ENCODE measurements around the gene PGLYRP4.
"Not testable (repeated sequence)": the region's sequence is repeated elsewhere in the genome, so short reads cannot be mapped to it uniquely, and the experiment has no call there.

PGLYRP4 gene

DNA sequence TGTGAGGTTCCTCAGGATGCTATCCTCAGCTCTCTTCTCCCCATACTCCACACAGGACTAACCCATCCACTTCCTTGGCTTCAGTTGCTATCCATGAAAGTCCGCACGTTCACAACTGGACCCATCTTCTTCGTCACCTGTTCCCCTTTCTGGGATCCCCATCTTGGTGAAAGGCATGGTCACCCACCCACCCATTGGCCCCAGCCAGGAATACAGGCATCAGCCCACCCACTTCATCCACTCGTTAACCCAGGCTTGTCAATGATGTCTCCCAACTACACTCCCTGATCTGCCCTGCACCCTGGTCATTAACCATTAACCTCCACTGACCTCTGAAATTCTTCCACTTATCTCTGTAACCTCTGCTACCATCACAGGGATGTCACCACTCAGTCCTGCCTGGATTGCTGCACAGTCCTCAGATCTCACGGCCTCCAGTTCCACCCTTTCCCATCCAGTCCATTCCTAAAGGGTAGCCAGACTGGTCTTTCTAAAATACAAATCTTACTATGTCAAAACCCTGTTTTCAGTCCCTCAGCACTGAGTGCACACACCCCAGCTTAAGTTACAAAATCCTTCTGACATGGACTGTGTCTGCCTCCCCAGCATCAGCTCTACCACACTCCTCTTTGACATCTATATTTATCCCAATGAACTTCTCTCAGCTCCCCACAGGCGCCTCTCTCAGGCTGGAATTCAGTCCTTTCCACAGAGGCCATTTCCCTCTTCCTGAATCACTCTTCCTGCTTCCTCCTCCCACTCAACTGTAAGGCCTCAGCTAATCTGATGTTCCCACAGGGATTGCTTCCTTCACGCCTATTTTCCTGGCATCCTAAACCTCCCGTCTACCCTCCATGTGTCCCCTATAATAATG is 10.4 kb downstream of the PGLYRP4 start:
- Mint-ChIP-seq H3K36me3 (ENCODE audit: insufficient read depth) (no peaks in the 10 kb centered on the region), H3K27me3 (peaks cover 54% of the 10 kb centered on the region), H3K9me3 (no peaks in the 10 kb centered on the region), H3K4me1 (peaks cover 4% of the 10 kb centered on the region), H3K27ac (ENCODE audit: low read depth) (no peak overlapping the region), H3K4me3 (no peak overlapping the region)
- no peak for ATAC-seq (replicated peaks; ENCODE audit: extremely low read depth, poor library complexity, severe bottlenecking)
- DNase-seq (ENCODE audit: low spot score in 2 of 2), result no peak

DNA sequence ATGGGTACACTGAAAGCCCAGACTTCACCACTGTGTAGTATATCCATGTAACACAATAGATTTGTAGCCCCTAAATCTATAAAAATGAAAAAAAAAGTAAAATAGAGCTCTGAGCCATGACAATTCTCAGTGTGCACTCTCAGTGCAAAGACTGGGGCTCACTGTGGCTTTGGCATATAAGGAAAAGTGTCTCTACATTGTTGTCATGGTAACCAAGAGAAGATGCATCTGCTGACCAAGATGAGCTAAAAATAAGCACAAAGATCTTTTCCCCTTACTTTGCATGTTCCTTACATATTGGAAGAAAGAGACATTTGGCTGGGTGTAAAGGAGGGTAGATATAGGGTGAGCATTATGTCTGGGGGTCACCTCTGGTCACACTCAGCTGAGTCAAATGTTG is 12.0 kb downstream of the PGLYRP4 start:
- ATAC-seq (replicated peaks; ENCODE audit: extremely low read depth, poor library complexity, severe bottlenecking), result no peak
- H3K27ac Mint-ChIP-seq (ENCODE audit: low read depth), result no peak overlapping the region
- no peak for DNase-seq (ENCODE audit: low spot score in 2 of 2)
- no peaks in the 10 kb centered on the region for H3K9me3 Mint-ChIP-seq
- H3K4me1 Mint-ChIP-seq, result peaks cover 4% of the 10 kb centered on the region
- H3K36me3 Mint-ChIP-seq (ENCODE audit: insufficient read depth), result no peaks in the 10 kb centered on the region
- H3K27me3 Mint-ChIP-seq, result peaks cover 47% of the 10 kb centered on the region
- H3K4me3 Mint-ChIP-seq, result no peak overlapping the region

DNA sequence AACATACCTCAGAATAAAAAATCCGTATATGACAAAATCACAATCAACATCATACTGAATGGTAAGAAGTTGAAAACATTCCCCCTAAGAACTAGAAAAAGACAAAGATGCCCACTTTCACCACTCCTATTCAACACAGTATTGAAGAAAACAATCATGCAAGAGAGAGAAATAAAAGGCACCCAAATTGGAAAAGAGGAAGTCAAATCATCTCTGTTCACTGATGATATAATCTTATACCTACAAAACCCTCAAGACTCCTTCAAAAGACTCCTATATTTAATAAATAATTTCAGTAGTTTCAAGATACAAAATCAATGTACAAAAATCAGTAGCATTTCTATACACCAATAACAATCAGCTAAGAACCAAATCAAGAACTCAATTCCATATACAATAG is 14.7 kb downstream of the PGLYRP4 start:
- ATAC-seq (replicated peaks; ENCODE audit: extremely low read depth, poor library complexity, severe bottlenecking) (no peak), DNase-seq (ENCODE audit: low spot score in 2 of 2) (no peak)
- Mint-ChIP-seq H3K27me3 (peaks cover 52% of the 10 kb centered on the region), H3K4me1 (no peaks in the 10 kb centered on the region), H3K9me3 (peaks cover 6% of the 10 kb centered on the region), H3K27ac (ENCODE audit: low read depth) (no peak overlapping the region), H3K4me3 (no peak overlapping the region), H3K36me3 (ENCODE audit: insufficient read depth) (no peaks in the 10 kb centered on the region)

DNA sequence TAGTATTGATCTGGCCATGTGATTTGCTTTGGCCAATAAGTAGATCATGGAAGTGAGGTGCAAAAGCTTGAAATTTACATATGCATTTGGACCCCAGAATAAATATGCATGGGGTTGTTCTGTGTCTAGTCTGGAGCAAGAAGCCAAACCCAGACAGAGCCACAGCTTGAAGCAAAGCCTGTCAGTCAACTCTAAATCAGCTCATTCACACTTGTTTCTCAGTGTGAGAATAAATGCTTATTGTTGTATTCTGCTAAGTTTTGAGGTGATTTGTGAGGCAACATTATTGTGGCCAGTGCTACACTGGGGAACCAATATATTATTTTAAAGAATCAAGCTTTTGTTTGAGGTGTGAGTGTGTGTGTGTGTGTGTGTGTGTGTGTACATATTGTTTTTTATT is 23.7 kb downstream of the PGLYRP4 start:
- Mint-ChIP-seq H3K9me3 (peaks cover 18% of the 10 kb centered on the region), H3K27me3 (peaks cover 66% of the 10 kb centered on the region), H3K4me3 (no peak overlapping the region), H3K27ac (ENCODE audit: low read depth) (no peak overlapping the region), H3K36me3 (ENCODE audit: insufficient read depth) (no peaks in the 10 kb centered on the region), H3K4me1 (no peaks in the 10 kb centered on the region)
- no peak for DNase-seq (ENCODE audit: low spot score in 2 of 2)
- no peak for ATAC-seq (replicated peaks; ENCODE audit: extremely low read depth, poor library complexity, severe bottlenecking)

DNA sequence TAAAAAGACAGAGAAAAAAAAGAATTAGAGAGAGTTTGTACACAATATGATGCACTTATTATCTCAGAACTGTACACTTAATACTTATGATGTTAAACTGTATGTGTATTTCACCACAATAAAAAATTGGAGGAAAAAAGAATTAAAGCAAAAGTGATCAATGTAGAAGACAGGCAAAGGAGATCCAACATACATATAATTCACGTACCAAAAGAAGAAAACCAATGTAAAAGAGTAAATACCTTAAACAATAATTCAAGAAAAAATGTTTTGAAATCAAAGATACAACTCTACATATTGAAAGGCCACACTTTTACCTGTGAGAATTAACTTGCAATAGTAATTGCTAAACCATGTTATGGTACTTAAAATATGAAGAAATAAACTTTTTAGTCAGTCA is 26.1 kb downstream of the PGLYRP4 start:
- H3K27me3 Mint-ChIP-seq, result peaks cover 64% of the 10 kb centered on the region
- H3K36me3 Mint-ChIP-seq (ENCODE audit: insufficient read depth), result no peaks in the 10 kb centered on the region
- H3K9me3 Mint-ChIP-seq, result peaks cover 12% of the 10 kb centered on the region
- H3K4me1 Mint-ChIP-seq, result no peaks in the 10 kb centered on the region
- H3K4me3 Mint-ChIP-seq, result no peak overlapping the region
- DNase-seq (ENCODE audit: low spot score in 2 of 2), result no peak
- no peak overlapping the region for H3K27ac Mint-ChIP-seq (ENCODE audit: low read depth)
- no peak for ATAC-seq (replicated peaks; ENCODE audit: extremely low read depth, poor library complexity, severe bottlenecking)

DNA sequence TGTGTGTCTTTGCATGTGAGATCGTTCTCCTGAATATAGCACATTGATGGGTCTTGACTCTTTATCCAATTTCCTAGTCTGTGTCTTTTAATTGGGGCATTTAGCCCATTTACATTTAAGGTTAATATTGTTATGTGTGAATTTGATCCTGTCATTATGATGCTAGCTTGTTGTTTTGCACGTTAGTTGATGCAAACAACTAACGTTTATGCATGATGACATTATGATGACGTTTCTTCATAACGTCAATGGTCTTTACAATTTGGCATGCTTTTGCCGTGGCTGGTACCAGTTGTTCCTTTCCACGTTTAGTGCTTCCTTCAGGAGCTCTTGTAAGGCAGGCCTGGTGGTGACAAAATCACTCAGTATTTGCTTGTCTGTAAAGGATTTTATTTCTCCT is 30.5 kb downstream of the PGLYRP4 start:
- H3K36me3 Mint-ChIP-seq (ENCODE audit: insufficient read depth); DNase-seq (ENCODE audit: low spot score in 2 of 2); H3K27ac Mint-ChIP-seq (ENCODE audit: low read depth); H3K4me3 Mint-ChIP-seq; ATAC-seq (replicated peaks; ENCODE audit: extremely low read depth, poor library complexity, severe bottlenecking); H3K4me1 Mint-ChIP-seq: not testable (repeated sequence)
- Mint-ChIP-seq H3K9me3 (peaks cover 12% of the 10 kb centered on the region), H3K27me3 (peaks cover 75% of the 10 kb centered on the region)

DNA sequence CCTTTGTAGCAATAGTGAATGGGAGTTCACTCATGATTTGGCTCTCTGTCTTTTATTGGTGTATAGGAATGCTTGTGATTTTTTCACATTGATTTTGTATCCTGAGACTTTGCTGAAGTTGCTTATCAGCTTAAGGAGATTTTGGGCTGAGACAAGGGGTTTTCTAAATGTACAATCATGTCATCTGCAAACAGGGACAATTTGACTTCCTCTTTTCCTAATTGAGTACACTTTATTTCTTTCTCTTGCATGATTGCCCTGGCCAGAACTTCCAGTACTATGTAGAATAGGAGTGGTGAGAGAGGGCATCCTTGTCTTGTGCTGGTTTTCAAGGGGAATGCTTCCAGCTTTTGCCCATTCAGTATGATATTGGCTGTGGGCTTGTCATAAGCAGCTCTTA is 32.6 kb downstream of the PGLYRP4 start:
- not testable (repeated sequence) for H3K9me3 Mint-ChIP-seq; ATAC-seq (replicated peaks; ENCODE audit: extremely low read depth, poor library complexity, severe bottlenecking); H3K36me3 Mint-ChIP-seq (ENCODE audit: insufficient read depth); H3K4me3 Mint-ChIP-seq; DNase-seq (ENCODE audit: low spot score in 2 of 2); H3K4me1 Mint-ChIP-seq; H3K27ac Mint-ChIP-seq (ENCODE audit: low read depth)
- peaks cover 71% of the 10 kb centered on the region for H3K27me3 Mint-ChIP-seq

DNA sequence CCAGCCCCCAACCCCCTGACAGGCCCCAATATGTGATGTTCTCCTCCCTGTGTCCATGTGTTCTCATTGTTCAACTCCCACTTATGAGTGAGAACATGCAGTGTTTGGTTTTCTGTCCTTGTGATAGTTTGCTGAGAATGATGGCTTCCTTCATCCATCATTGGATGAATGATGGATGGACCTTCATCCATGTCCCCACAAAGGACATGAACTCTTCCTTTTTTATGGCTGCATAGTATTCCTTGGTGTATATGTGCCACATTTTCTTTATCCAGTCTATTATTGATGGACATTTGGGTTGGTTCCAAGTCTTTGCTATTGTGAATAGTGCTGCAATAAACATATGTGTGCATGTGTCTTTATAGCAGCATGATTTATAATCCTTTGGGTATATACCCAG is 34.3 kb downstream of the PGLYRP4 start:
- DNase-seq (ENCODE audit: low spot score in 2 of 2); H3K4me3 Mint-ChIP-seq; H3K27ac Mint-ChIP-seq (ENCODE audit: low read depth); ATAC-seq (replicated peaks; ENCODE audit: extremely low read depth, poor library complexity, severe bottlenecking); H3K36me3 Mint-ChIP-seq (ENCODE audit: insufficient read depth); H3K9me3 Mint-ChIP-seq; H3K4me1 Mint-ChIP-seq: not testable (repeated sequence)
- peaks cover 71% of the 10 kb centered on the region for H3K27me3 Mint-ChIP-seq

DNA sequence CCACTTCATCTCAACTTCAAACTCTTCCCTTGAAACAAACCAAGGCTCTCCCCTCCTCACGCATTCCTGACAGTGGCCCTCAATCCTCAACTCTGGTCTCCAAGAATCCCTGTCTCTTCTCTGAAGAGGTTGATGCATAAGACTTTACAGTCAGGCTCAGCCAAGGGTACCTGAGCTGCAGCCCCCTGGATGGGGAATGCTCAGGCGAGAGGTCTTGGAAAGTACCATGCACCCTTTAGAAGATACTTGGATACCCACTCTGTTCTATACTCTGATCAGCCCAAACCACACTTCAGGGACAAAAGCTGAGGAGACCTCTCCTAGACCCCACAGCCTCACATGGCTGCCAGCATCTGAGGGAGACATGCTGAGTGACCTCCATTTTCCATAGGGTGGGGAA is 35.4 kb downstream of the PGLYRP4 start:
- Mint-ChIP-seq H3K9me3 (no peaks in the 10 kb centered on the region), H3K4me1 (no peaks in the 10 kb centered on the region), H3K27me3 (peaks cover 71% of the 10 kb centered on the region), H3K27ac (ENCODE audit: low read depth) (no peak overlapping the region), H3K4me3 (no peak overlapping the region), H3K36me3 (ENCODE audit: insufficient read depth) (no peaks in the 10 kb centered on the region)
- DNase-seq (ENCODE audit: low spot score in 2 of 2) (no peak), ATAC-seq (replicated peaks; ENCODE audit: extremely low read depth, poor library complexity, severe bottlenecking) (no peak)

DNA sequence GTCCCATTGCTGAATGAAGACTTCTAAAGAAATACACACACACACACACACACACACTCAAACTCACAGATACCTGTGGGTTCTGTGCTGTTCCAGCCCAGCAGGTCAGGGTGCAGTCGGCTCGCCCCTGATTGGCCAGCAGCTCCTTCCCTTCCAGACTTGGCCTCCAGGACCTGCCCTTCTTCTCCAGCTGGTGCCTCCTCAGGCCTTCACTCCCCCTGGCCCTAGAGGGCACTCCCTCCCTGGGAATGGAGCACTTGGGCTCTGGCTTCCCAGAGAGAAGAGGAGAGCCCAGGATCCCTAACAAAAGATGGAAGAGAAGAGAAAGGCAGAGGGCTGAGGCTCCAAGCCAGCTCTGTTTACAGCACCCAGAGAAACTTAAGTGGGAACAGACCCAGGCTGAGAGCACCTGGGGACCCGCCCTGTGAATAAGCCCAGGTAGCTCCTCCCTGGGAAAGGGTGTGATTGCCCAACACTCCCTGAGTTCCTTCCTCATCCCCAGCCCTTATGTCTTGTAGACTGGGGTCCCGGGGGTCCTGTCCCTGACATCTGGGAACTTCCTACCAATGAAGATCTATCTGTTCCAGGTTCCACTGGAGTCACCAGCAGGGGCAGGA is 36.0 kb downstream of the PGLYRP4 start, which contains the start of gene PGLYRP3:
TSS of gene PGLYRP3 (minus strand) at position 383 of the 617 bp plus-strand sequence. CDS start 2,287 bp downstream, outside the sequence.
- Mint-ChIP-seq H3K4me3 (no peak within 1 kb of the TSS), H3K9me3 (no peaks in the 10 kb centered on the region), H3K36me3 (ENCODE audit: insufficient read depth) (no peaks in the 10 kb centered on the region), H3K4me1 (no peaks in the 10 kb centered on the region), H3K27me3 (peaks cover 71% of the 10 kb centered on the region), H3K27ac (ENCODE audit: low read depth) (no peak within 1 kb of the TSS)
- ATAC-seq (replicated peaks; ENCODE audit: extremely low read depth, poor library complexity, severe bottlenecking) (no peak), DNase-seq (ENCODE audit: low spot score in 2 of 2) (no peak)

DNA sequence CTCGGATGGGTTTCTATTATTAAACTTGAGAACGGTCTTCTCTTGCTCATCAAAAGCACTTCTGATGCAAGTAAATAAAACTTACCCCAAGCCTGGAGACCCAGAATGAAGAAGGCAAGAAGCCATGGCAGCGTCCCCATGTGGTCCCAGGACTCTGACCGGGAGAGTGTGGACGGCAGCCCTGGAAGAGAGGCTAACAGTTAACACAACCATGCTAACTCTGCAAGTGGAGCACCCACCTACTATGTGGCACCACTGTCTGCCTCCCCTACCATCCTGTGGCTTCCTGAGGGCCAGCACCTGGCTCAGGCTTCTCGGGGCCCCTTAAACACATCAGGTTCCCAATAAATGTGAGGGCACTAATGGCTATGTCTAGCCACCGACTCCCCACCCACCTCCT is 38.1 kb downstream of the PGLYRP4 start:
- ATAC-seq (replicated peaks; ENCODE audit: extremely low read depth, poor library complexity, severe bottlenecking) (no peak), DNase-seq (ENCODE audit: low spot score in 2 of 2) (no peak)
- Mint-ChIP-seq H3K9me3 (no peaks in the 10 kb centered on the region), H3K27ac (ENCODE audit: low read depth) (no peak overlapping the region), H3K4me1 (no peaks in the 10 kb centered on the region), H3K36me3 (ENCODE audit: insufficient read depth) (no peaks in the 10 kb centered on the region), H3K27me3 (peaks cover 69% of the 10 kb centered on the region), H3K4me3 (no peak overlapping the region)

DNA sequence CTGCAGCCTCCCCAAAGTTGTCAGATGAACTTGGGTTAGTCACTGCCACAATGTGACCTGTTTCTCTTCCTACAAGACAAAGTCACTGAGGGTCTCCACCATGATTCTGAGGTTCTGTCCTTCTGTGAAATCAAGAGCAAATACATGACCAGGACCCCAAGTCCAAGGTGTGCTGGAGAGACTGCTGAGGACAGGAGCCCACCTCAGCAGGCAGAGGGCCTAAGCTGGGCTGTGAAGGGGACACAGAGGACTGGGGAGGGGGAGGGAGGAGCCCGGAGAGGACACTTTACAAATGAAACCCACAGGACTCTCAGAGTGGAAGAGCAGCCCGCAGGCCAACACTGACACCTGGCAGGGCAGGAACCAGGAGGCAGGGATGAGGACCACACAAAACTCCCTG is 39.2 kb downstream of the PGLYRP4 start:
- H3K27ac Mint-ChIP-seq (ENCODE audit: low read depth), result no peak overlapping the region
- H3K4me1 Mint-ChIP-seq, result no peaks in the 10 kb centered on the region
- H3K36me3 Mint-ChIP-seq (ENCODE audit: insufficient read depth), result no peaks in the 10 kb centered on the region
- H3K9me3 Mint-ChIP-seq, result no peaks in the 10 kb centered on the region
- ATAC-seq (replicated peaks; ENCODE audit: extremely low read depth, poor library complexity, severe bottlenecking) (no peak), DNase-seq (ENCODE audit: low spot score in 2 of 2) (no peak)
- H3K27me3 Mint-ChIP-seq, result peaks cover 60% of the 10 kb centered on the region
- no peak overlapping the region for H3K4me3 Mint-ChIP-seq

DNA sequence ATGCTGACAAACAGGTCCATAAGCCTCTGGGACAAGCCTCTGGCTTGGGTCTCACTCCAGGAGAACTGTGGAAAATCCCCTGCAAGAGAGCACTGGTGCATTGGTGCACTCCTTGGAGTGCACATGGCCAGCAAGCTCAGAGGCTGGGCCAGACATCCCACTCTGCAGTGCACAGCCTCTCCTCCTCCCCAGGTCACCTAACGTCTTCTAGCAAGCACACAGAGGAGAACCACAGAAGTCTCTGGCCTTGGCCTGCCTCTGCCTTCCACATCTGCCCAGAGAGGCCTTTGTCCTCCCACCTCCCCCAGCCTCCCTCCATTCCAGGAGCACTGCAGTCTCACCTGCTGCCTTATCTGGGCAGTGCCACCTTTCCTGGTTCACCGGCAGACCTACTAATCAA is 40.1 kb downstream of the PGLYRP4 start:
- Mint-ChIP-seq H3K27me3 (peaks cover 56% of the 10 kb centered on the region), H3K9me3 (no peaks in the 10 kb centered on the region), H3K27ac (ENCODE audit: low read depth) (no peak overlapping the region), H3K4me1 (no peaks in the 10 kb centered on the region), H3K36me3 (ENCODE audit: insufficient read depth) (no peaks in the 10 kb centered on the region), H3K4me3 (no peak overlapping the region)
- DNase-seq (ENCODE audit: low spot score in 2 of 2), result no peak
- no peak for ATAC-seq (replicated peaks; ENCODE audit: extremely low read depth, poor library complexity, severe bottlenecking)
